K562 (cell line): ENCODE results near the gene TLCD1. TPM values are rescaled to one million over a fixed set of nuclear protein-coding genes. Genes with fewer than 3 reads are reported as not detected.
"Not testable (repeated sequence)": the region's sequence is repeated elsewhere in the genome, so short reads cannot be mapped to it uniquely, and the experiment has no call there.

Experiments used
- ATAC-seq: fragments of 200-7000 bp; cut with Tn5 transposase; 3 replicates; pipeline ENCODE4 v1.9.1; 2020; ENCODE audit warnings: moderate library complexity
- BruUV-seq: library from RNA; stranded (reverse); fragments of 400-500 nt; replicated peaks from 2 replicates; lab custom pipeline; 2021; lab: Mats Ljungman, UMichigan
- CTCF ChIA-PET: fragments of 300-600 bp; formaldehyde crosslinking; extraction: SDS; loops from one replicate; lab custom pipeline; 2021; ENCODE audit warnings: low intra/inter-chr PET ratio; lab: Yijun Ruan, JAX
- POLR2A ChIA-PET: fragments of 300-600, 350-650 bp; sonication (Branson Sonifier 250); formaldehyde crosslinking; extraction: SDS; loops from one replicate; lab custom pipeline; 2021; ENCODE audit warnings: antibody characterized with exemption, inconsistent platforms; lab: Yijun Ruan, JAX
- DNase-seq, 4 experiments: peaks; one replicate each; pipeline versions ENCODE4 v3.0.0 to v3.0.0-alpha.2; 2011 to 2018; ENCODE audit warnings: low spot score in 3 of 4, mixed read lengths in 3 of 4; ENCODE audit errors: extremely low read depth in 1 of 4
- FAIRE-seq: peaks from 2 replicates; lab custom pipeline; 2011; peaks lifted over from hg19 to GRCh38; lab: Jason Lieb, UNC
- H2AFZ ChIP-seq: 2 replicates; pipeline ENCODE4 v1.6.0; 2011; ENCODE audit warnings: low read depth, low read length, control low read depth, inconsistent platforms
- H3K27ac ChIP-seq: fragments of 200-600 bp; 3 replicates; pipeline ENCODE4 v1.8.0; 2011; ENCODE audit warnings: low read depth, mild to moderate bottlenecking, control low read depth, inconsistent platforms, low read length, moderate library complexity, mixed read lengths; ENCODE audit errors: extremely low read depth
- H3K27me3 ChIP-seq, 2 experiments: fragments of 300-600 bp in 1 of 2; 2 replicates in 1 of 2; 3 replicates in 1 of 2; pipeline versions ENCODE4 v1.6.0 to v1.8.0; 2011; ENCODE audit warnings: inconsistent platforms in 2 of 2, low read length in 2 of 2, mild to moderate bottlenecking in 1 of 2, mixed read lengths in 1 of 2, moderate library complexity in 1 of 2; ENCODE audit not compliant: control insufficient read depth in 2 of 2, insufficient read depth in 2 of 2
- H3K36me3 ChIP-seq: fragments of 300-600 bp; 3 replicates; pipeline ENCODE4 v1.8.0; 2011; ENCODE audit warnings: mild to moderate bottlenecking, low read length, inconsistent platforms; ENCODE audit not compliant: control insufficient read depth, insufficient read depth
- H3K4me1 ChIP-seq, 2 experiments: fragments of 200-600 bp in 1 of 2; replicated peaks in 1 of 2; 2 replicates in 1 of 2; 3 replicates in 1 of 2; pipeline versions ENCODE4 v1.5.1 to v1.8.0; 2011; ENCODE audit warnings: inconsistent platforms in 2 of 2, low read length in 2 of 2, mild to moderate bottlenecking in 1 of 2, mixed read lengths in 1 of 2, moderate library complexity in 1 of 2; ENCODE audit not compliant: control insufficient read depth in 2 of 2, insufficient read depth in 2 of 2
- H3K4me2 ChIP-seq: 2 replicates; pipeline ENCODE4 v1.6.1; 2011; ENCODE audit warnings: low read length, control low read depth, inconsistent platforms, mixed read lengths; ENCODE audit not compliant: insufficient read depth
- H3K4me3 ChIP-seq: fragments of 200-600 bp; sonication (generic), shearing (Covaris generic); 2 replicates; pipeline ENCODE4 v1.5.1; 2016; ENCODE audit warnings: control low read depth, inconsistent platforms
- H3K79me2 ChIP-seq: fragments of 200-600 bp; 3 replicates; pipeline ENCODE4 v1.8.0; 2011; ENCODE audit warnings: low read length, inconsistent platforms; ENCODE audit not compliant: control insufficient read depth, insufficient read depth
- H3K9ac ChIP-seq, 2 experiments: 2 replicates each; pipeline versions ENCODE4 v1.6.0 to v1.6.1; 2011; ENCODE audit warnings: low read depth in 2 of 2, low read length in 2 of 2, control low read depth in 1 of 2, inconsistent platforms in 1 of 2, mild to moderate bottlenecking in 1 of 2, mixed read lengths in 1 of 2; ENCODE audit not compliant: insufficient read depth in 1 of 2
- H3K9me1 ChIP-seq: one replicate; pipeline ENCODE4 v1.6.0; 2011; ENCODE audit warnings: inconsistent platforms, mild to moderate bottlenecking, low read length, moderate library complexity; ENCODE audit not compliant: control insufficient read depth, insufficient read depth
- H3K9me3 ChIP-seq: replicated peaks from 2 replicates; pipeline ENCODE4 v1.5.1; 2011; ENCODE audit warnings: low read depth, low read length, inconsistent platforms; ENCODE audit not compliant: control insufficient read depth, insufficient read depth
- H4K20me1 ChIP-seq: replicated peaks from 2 replicates; pipeline ENCODE4 v1.6.1; 2011; ENCODE audit warnings: low read length, inconsistent platforms, mixed read lengths; ENCODE audit not compliant: control insufficient read depth, insufficient read depth
- BCOR ChIP-seq: fragments of 450-650 bp; IDR thresholded peaks from 2 replicates; pipeline ENCODE4 v1.6.1; 2016
- KDM1A ChIP-seq, 2 experiments: fragments of 450-650 bp; IDR thresholded peaks; 2 replicates each; pipeline ENCODE4 v1.6.1; 2016; ENCODE audit warnings: mild to moderate bottlenecking in 2 of 2
- ZNF146 ChIP-seq: IDR thresholded peaks from one replicate; pipeline ENCODE4 v1.6.1; 2018; ENCODE audit warnings: missing compliant biosample characterization; ENCODE audit not compliant: unreplicated experiment
- WGBS: fragments of 100-300 bp; shearing (Covaris generic); methylation state at CpG from one replicate; pipeline ENCODE4 v1.1.6; 2016; ENCODE audit warnings: low coverage, mixed read lengths; ENCODE audit not compliant: insufficient coverage; ENCODE audit errors: missing lambda C conversion rate; 5-methylcytosine and 5-hydroxymethylcytosine counted together
- in situ Hi-C: fragments of 300-500 bp; cut with MboI; formaldehyde crosslinking; loops from 4 replicates; pipeline ENCODE4 v1.15.0; 2018; ENCODE audit warnings: inconsistent platforms, mixed read lengths
- intact Hi-C: fragments of 100-400 bp; cut with micrococcal nuclease; formaldehyde crosslinking; loops from 2 replicates; pipeline ENCODE4 v1.14.2; 2022
- polyA plus RNA-seq, 8 experiments: library from polyadenylated mRNA; depleted of rRNA in 4 of 8; stranded (reverse) in 5 of 8; unstranded in 3 of 8; fragments of >200 nt; fragmentation: Nextera tagmentation in 2 of 8; fragmentation: Illumina TruSeq in 1 of 8; extraction: Ambion mirVana in 2 of 8; extraction: Trizol in 1 of 8; gene quantifications; 2 replicates each; pipeline versions ENCODE4 v1.2.1 to v1.2.3, GENCODE V29; 2011 to 2014; ENCODE audit warnings: inconsistent platforms in 1 of 8, missing spikeins in 1 of 8
- total RNA-seq, 7 experiments: library from RNA; depleted of rRNA in 6 of 7; stranded (reverse); fragments of >200 nt in 6 of 7; fragmentation: Illumina TruSeq in 2 of 7; extraction: Trizol in 2 of 7; gene quantifications; 2 replicates each; pipeline versions ENCODE4 v1.2.1 to v1.2.3, GENCODE V29; 2011 to 2021; ENCODE audit warnings: low replicate concordance in 1 of 7
- TF ChIP-seq, protein P1 (sequence below), 2 experiments: fragments of 450-650 bp; IDR thresholded peaks; 2 replicates each; pipeline ENCODE4 v1.6.1; 2018; ENCODE audit warnings: mild to moderate bottlenecking in 2 of 2, low read depth in 1 of 2; ENCODE audit not compliant: partially characterized antibody in 2 of 2

TLCD1 gene
- total and polyA plus RNA-seq, 9 of the 15 experiments (the other 6 are each of a cell fraction or from before 2014, with no cell fraction given), result 6.8 to 37.7 (median 21.7) TPM

DNA sequence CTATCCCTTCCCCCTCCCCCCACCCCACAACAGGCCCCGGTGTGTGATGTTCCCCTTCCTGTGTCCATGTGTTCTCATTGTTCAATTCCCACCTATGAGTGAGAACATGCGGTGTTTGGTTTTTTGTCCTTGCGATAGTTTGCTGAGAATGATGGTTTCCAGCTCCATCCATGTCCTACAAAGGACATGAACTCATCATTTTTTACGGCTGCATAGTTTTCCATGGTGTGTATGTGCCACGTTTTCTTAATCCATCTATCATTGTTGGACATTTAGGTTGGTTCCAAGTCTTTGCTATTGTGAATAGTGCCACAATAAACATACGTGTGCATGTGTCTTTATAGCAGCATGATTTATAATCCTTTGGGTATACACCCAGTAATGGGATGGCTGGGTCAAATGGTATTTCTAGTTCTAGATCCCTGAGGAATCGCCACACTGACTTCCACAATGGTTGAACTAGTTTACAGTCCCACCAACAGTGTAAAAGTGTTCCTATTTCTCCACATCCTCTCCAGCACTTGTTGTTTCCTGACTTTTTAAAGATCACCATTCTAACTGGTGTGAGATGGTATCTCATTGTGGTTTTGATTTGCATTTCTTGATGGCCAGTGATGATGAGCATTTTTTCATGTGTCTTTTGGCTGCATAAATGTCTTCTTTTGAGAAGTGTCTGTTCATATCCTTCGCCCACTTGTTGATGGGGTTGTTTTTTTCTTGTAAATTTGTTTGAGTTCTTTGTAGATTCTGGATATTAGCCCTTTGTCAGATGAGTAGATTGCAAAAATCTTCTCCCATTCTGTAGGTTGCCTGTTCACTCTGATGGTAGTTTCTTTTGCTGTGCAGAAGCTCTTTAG is 10.1 kb upstream of the TLCD1 start:
- BruUV-seq, in situ Hi-C loops: not testable (repeated sequence)
- WGBS, result 66% methylated on average over 3 of the region's 8 CpGs

More for the DNA sequence above, 10.1 kb upstream of the TLCD1 start:
- H3K4me3 ChIP-seq, H3K9ac ChIP-seq, H3K27me3 ChIP-seq, H2AFZ ChIP-seq, H3K4me2 ChIP-seq, FAIRE-seq, H3K9me1 ChIP-seq, H3K27ac ChIP-seq, H3K36me3 ChIP-seq, H3K79me2 ChIP-seq, H3K9me3 ChIP-seq, H4K20me1 ChIP-seq, ATAC-seq, DNase-seq, intact Hi-C loops: not testable (repeated sequence)
- H3K4me1 ChIP-seq, result peaks cover 37 to 62% of the 10 kb centered on the region in 2 experiments
- ChIA-PET POLR2A (interaction anchor here (0.5 to 3.0 kb wide), 8 partner anchors 8 to 176 kb away, joined by 4 to 17 read pairs (median 8); partner anchors contain the start of genes RPL23A and TLCD1), CTCF (interaction anchor here (1.3 kb wide), 1 partner anchor 14 kb away, joined by 7 read pairs; no protein-coding TSS in a partner anchor)
- peak; percentile 6 to 34; a peak in 1 of 4 replicates for TF ChIP-seq KDM1A (IDR thresholded peaks at IDR 0.05)
- TF ChIP-seq, protein P1, sequence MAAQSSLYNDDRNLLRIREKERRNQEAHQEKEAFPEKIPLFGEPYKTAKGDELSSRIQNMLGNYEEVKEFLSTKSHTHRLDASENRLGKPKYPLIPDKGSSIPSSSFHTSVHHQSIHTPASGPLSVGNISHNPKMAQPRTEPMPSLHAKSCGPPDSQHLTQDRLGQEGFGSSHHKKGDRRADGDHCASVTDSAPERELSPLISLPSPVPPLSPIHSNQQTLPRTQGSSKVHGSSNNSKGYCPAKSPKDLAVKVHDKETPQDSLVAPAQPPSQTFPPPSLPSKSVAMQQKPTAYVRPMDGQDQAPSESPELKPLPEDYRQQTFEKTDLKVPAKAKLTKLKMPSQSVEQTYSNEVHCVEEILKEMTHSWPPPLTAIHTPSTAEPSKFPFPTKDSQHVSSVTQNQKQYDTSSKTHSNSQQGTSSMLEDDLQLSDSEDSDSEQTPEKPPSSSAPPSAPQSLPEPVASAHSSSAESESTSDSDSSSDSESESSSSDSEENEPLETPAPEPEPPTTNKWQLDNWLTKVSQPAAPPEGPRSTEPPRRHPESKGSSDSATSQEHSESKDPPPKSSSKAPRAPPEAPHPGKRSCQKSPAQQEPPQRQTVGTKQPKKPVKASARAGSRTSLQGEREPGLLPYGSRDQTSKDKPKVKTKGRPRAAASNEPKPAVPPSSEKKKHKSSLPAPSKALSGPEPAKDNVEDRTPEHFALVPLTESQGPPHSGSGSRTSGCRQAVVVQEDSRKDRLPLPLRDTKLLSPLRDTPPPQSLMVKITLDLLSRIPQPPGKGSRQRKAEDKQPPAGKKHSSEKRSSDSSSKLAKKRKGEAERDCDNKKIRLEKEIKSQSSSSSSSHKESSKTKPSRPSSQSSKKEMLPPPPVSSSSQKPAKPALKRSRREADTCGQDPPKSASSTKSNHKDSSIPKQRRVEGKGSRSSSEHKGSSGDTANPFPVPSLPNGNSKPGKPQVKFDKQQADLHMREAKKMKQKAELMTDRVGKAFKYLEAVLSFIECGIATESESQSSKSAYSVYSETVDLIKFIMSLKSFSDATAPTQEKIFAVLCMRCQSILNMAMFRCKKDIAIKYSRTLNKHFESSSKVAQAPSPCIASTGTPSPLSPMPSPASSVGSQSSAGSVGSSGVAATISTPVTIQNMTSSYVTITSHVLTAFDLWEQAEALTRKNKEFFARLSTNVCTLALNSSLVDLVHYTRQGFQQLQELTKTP (IDR thresholded peaks at IDR 0.05; ENCODE audit: low read depth in 1 of 2, partially characterized antibody in 2 of 2), result peak in 1 of 2 experiments; percentile 95
- TF ChIP-seq ZNF146, result peak; percentile 82
- TF ChIP-seq BCOR, result peak; percentile 58; the same call in 1 of the 2 replicates
